Ectodermal cell (in vitro differentiated cells): Measurements from ENCODE around the gene ITGA2B.
A peak's percentile ranks its signal among the peaks of the same experiment; 100 is the strongest.

Source experiments
- H3K27ac ChIP-seq: 2 replicates; pipeline ENCODE4 v1.7.0; 2013; ENCODE audit warnings: mild to moderate bottlenecking, low read depth, low read length; ENCODE audit not compliant: insufficient read depth, poor library complexity, severe bottlenecking
- H3K27me3 ChIP-seq: 2 replicates; pipeline ENCODE4 v1.7.0; 2013; ENCODE audit warnings: mild to moderate bottlenecking, low read length; ENCODE audit not compliant: insufficient read depth, control insufficient read depth, poor library complexity, severe bottlenecking
- H3K36me3 ChIP-seq: one replicate; pipeline ENCODE4 v1.7.0; 2013; ENCODE audit warnings: low read length; ENCODE audit not compliant: control insufficient read depth, insufficient read depth
- H3K4me1 ChIP-seq: one replicate; pipeline ENCODE4 v1.7.0; 2013; ENCODE audit warnings: low read length; ENCODE audit not compliant: control insufficient read depth, insufficient read depth
- H3K4me3 ChIP-seq: 2 replicates; pipeline ENCODE4 v1.7.0; 2013; ENCODE audit warnings: low read depth, low read length, control low read depth; ENCODE audit not compliant: insufficient read depth
- H3K9me3 ChIP-seq: 2 replicates; pipeline ENCODE4 v1.7.0; 2013; ENCODE audit warnings: mild to moderate bottlenecking, low read length, moderate library complexity; ENCODE audit not compliant: control insufficient read depth
- WGBS, 2 experiments: methylation state at CpG; one replicate each; pipeline ENCODE4 v1.1.7; 2013; ENCODE audit warnings: missing lambda C conversion rate in 2 of 2; 5-methylcytosine and 5-hydroxymethylcytosine counted together

The ITGA2B gene

GRCh38 chr17:44390250-44390870, 911 bp upstream of the ITGA2B start:
- no peak overlapping the region for H3K27ac ChIP-seq
- H3K27me3 ChIP-seq = peaks cover 13% of the 10 kb centered on the region
- H3K9me3 ChIP-seq = no peaks in the 10 kb centered on the region
- 94 to 95% methylated on average over 10 of the region's 10 CpGs for WGBS, 2 experiments
- no peak overlapping the region for H3K4me3 ChIP-seq
- H3K36me3 ChIP-seq = no peaks in the 10 kb centered on the region
- H3K4me1 ChIP-seq = no peaks in the 10 kb centered on the region

GRCh38 chr17:44389723-44390202, 314 bp upstream of the ITGA2B start:
- H3K4me1 ChIP-seq = peaks cover 1% of the 10 kb centered on the region
- no peak overlapping the region for H3K4me3 ChIP-seq
- no peaks in the 10 kb centered on the region for H3K9me3 ChIP-seq
- no peak overlapping the region for H3K27ac ChIP-seq
- 93 to 96% methylated on average over 6 of the region's 6 CpGs for WGBS, 2 experiments
- no peaks in the 10 kb centered on the region for H3K36me3 ChIP-seq
- peaks cover 17% of the 10 kb centered on the region for H3K27me3 ChIP-seq

GRCh38 chr17:44387804-44388203, 1.6 kb downstream of the ITGA2B start:
- H3K4me1 ChIP-seq = peaks cover 7% of the 10 kb centered on the region
- no peak overlapping the region for H3K4me3 ChIP-seq
- no peak overlapping the region for H3K27ac ChIP-seq
- peaks cover 36% of the 10 kb centered on the region for H3K27me3 ChIP-seq
- 85 to 100% methylated on average over 1 to 2 of the region's 2 CpGs for WGBS, 2 experiments
- H3K36me3 ChIP-seq = no peaks in the 10 kb centered on the region
- H3K9me3 ChIP-seq = no peaks in the 10 kb centered on the region

GRCh38 chr17:44386182-44386525, 3.3 kb downstream of the ITGA2B start:
- H3K4me3 ChIP-seq = peak overlapping the region; percentile 33
- peaks cover 36% of the 10 kb centered on the region for H3K27me3 ChIP-seq
- no peaks in the 10 kb centered on the region for H3K36me3 ChIP-seq
- WGBS, 2 experiments = 83 to 84% methylated on average over 10 of the region's 10 CpGs
- H3K27ac ChIP-seq = no peak overlapping the region
- peaks cover 7% of the 10 kb centered on the region for H3K4me1 ChIP-seq
- H3K9me3 ChIP-seq = no peaks in the 10 kb centered on the region

DNA sequence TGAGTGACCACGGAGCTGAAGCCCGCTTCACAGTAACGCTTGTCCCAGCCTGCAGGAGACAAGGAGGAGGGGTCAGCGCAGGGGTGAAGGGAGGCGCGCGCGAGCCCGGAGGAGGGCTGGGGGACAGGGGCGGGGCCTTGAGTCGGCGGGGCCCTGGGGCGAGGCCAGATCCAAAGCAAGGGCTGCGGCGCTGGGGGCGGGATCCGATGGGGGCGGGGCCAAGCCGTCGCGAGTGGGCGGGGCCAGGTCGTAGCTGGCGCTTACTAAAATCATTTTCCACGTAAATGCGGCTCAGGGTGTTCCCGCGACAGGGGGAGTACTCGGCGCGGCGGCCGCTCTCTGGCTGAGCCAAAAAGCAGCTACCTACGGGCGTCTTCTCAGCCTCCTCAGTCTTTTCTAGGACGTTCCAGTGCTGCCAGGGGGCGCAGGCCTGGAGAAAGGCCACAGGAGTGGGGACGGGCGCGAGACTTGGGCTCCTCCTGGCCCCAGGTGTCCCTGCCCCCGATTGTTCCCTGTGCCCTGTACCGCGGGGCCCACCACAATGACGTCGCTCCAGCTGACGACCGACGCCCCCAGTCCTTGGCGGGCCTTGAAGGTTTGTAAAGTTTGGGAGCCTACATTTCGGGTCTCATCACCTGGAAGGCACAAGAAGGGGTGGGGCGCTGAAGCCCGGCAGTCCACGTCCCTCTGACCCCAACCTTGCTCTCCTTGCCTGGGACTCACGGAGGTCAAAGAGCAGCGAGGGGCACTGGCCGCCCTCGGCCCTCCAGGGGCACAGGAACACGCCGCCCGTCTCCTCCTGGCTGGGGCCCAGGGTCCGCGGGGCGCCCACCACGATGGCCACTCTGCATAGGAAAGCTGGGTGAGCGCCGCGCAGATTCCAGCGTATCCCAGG, 3.9 kb downstream of the ITGA2B start:
- H3K9me3 ChIP-seq = no peaks in the 10 kb centered on the region
- peaks cover 36% of the 10 kb centered on the region for H3K27me3 ChIP-seq
- no peaks in the 10 kb centered on the region for H3K36me3 ChIP-seq
- H3K4me3 ChIP-seq = peak overlapping the region; percentile 33
- 22% methylated on average over 68 of the region's 68 CpGs for WGBS, 2 experiments
- H3K4me1 ChIP-seq = peaks cover 7% of the 10 kb centered on the region
- no peak overlapping the region for H3K27ac ChIP-seq

- Histone ChIP-seq H3K4me1 (peaks cover 7% of the 10 kb centered on the region), H3K36me3 (no peaks in the 10 kb centered on the region), H3K27me3 (peaks cover 36% of the 10 kb centered on the region), H3K9me3 (no peaks in the 10 kb centered on the region), H3K27ac (no peak overlapping the region), H3K4me3 (peak overlapping the region; percentile 33)
- 3 to 4% methylated on average over 26 of the region's 26 CpGs for WGBS, 2 experiments
These were observed 4.6 kb downstream of the ITGA2B start for GRCh38 chr17:44384823-44385286.

- peak overlapping the region; percentile 33 for H3K4me3 ChIP-seq
- peaks cover 36% of the 10 kb centered on the region for H3K27me3 ChIP-seq
These were observed 5.1 kb downstream of the ITGA2B start for GRCh38 chr17:44384281-44384822.

DNA sequence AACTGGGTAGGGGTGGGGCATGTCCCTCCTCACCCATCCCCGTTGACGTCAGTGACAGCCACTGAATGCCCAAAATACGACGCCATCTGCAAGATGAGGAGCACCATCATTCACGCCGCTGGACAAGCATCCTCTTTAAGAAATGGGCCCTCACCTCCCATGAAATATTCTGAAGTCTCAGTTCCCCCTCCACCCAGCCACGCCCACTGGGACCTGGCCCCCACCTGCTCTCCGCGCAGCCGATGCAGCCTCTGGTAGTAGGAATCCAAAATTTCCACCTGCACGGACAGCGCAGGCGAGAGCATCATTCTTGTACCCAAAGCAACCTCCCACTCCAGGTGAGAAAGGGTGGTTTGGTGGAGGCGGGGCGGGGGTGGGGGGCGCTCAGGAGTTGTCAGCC, 5.6 kb downstream of the ITGA2B start:
- Histone ChIP-seq H3K27ac (no peak overlapping the region), H3K4me1 (peaks cover 7% of the 10 kb centered on the region), H3K9me3 (no peaks in the 10 kb centered on the region), H3K27me3 (peaks cover 36% of the 10 kb centered on the region), H3K4me3 (no peak overlapping the region), H3K36me3 (no peaks in the 10 kb centered on the region)
- WGBS, 2 experiments = 88 to 92% methylated on average over 16 of the region's 16 CpGs

More at GRCh38 chr17:44384281-44384822, 5.1 kb downstream of the ITGA2B start:
- Histone ChIP-seq H3K36me3 (no peaks in the 10 kb centered on the region), H3K27ac (no peak overlapping the region), H3K9me3 (no peaks in the 10 kb centered on the region), H3K4me1 (peaks cover 7% of the 10 kb centered on the region)
- WGBS, 2 experiments = 33 to 36% methylated on average over 29 of the region's 29 CpGs

DNA sequence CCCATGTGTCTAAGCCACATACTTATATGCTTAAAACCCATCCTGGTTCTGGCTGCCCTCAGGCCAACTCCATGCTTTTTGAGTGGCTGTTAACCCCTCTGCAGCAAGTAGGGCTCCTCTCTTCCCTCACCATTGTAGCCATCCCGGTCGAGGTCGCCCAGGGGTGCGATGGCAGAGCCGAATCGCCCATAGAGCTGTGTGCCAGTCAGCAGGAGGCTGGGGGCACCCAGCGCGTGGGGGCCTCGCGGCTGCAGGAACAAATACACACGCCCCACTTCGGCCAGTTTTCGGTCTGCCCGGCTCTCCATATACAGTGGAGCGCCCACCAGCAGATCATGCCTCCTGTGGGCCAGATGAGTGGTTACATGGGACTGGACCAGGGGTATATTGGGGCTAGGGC, 6.1 kb downstream of the ITGA2B start:
- Histone ChIP-seq H3K27me3 (peaks cover 36% of the 10 kb centered on the region), H3K9me3 (no peaks in the 10 kb centered on the region), H3K27ac (no peak overlapping the region), H3K4me3 (no peak overlapping the region), H3K4me1 (peaks cover 7% of the 10 kb centered on the region), H3K36me3 (no peaks in the 10 kb centered on the region)
- WGBS, 2 experiments = 93 to 95% methylated on average over 15 of the region's 15 CpGs

- H3K9me3 ChIP-seq = no peaks in the 10 kb centered on the region
These were observed 6.5 kb downstream of the ITGA2B start for GRCh38 chr17:44382917-44383316.

More at GRCh38 chr17:44382917-44383316, 6.5 kb downstream of the ITGA2B start:
- WGBS, 2 experiments = 91 to 92% methylated on average over 6 of the region's 6 CpGs
- no peak overlapping the region for H3K4me3 ChIP-seq
- no peaks in the 10 kb centered on the region for H3K36me3 ChIP-seq
- no peak overlapping the region for H3K27ac ChIP-seq
- H3K27me3 ChIP-seq = peaks cover 36% of the 10 kb centered on the region
- peaks cover 7% of the 10 kb centered on the region for H3K4me1 ChIP-seq
